SKM-1 (cell line): ENCODE results near the gene TNFRSF9.
"Not testable (repeated sequence)": the region's sequence is repeated elsewhere in the genome, so short reads cannot be mapped to it uniquely, and the experiment has no call there.

Source experiments
- DNase-seq: peaks from one replicate; lab custom pipeline; 2025; ENCODE audit not compliant: unreplicated experiment; lab: John Stamatoyannopoulos, UW

The TNFRSF9 gene

GRCh38 chr1:7961216-7962013 lies 20.8 kb upstream of the TNFRSF9 start, which contains the start of gene PARK7:
PARK7 (plus strand) TSS chr1:7961711; CDS start chr1:7962786, 1,075 bp downstream.
- peak; percentile 98 for DNase-seq

- no peak for DNase-seq
Observed at GRCh38 chr1:7960867-7961215, 20.2 kb upstream of the TNFRSF9 start.

GRCh38 chr1:7960165-7960564 lies 19.5 kb upstream of the TNFRSF9 start:
- DNase-seq, result no peak

- no peak for DNase-seq
Observed at GRCh38 chr1:7956218-7957032, 15.8 kb upstream of the TNFRSF9 start.

GRCh38 chr1:7954683-7955082 lies 14.0 kb upstream of the TNFRSF9 start:
- DNase-seq, result no peak

GRCh38 chr1:7953850-7954609 lies 13.4 kb upstream of the TNFRSF9 start:
- peak; percentile 82 for DNase-seq

GRCh38 chr1:7952791-7953190 lies 12.2 kb upstream of the TNFRSF9 start:
- not testable (repeated sequence) for DNase-seq

GRCh38 chr1:7948960-7949359 lies 8.3 kb upstream of the TNFRSF9 start:
- DNase-seq, result no peak

- no peak for DNase-seq
Observed at GRCh38 chr1:7943251-7943650, 2.6 kb upstream of the TNFRSF9 start.

GRCh38 chr1:7942214-7942921 lies 1.7 kb upstream of the TNFRSF9 start:
- DNase-seq, result peak; percentile 92

GRCh38 chr1:7941437-7941793 lies 776 bp upstream of the TNFRSF9 start:
- no peak for DNase-seq

- DNase-seq, result no peak
Observed at GRCh38 chr1:7940034-7940433, 605 bp downstream of the TNFRSF9 start.

- no peak for DNase-seq
Observed at GRCh38 chr1:7938070-7938469, 2.6 kb downstream of the TNFRSF9 start.

GRCh38 chr1:7932524-7933138 lies 8.0 kb downstream of the TNFRSF9 start:
- DNase-seq, result no peak

GRCh38 chr1:7931446-7931812 lies 9.2 kb downstream of the TNFRSF9 start:
- no peak for DNase-seq

GRCh38 chr1:7930645-7931445 lies 9.8 kb downstream of the TNFRSF9 start:
- DNase-seq, result no peak

- DNase-seq, result no peak
Observed at GRCh38 chr1:7929637-7930036, 11.0 kb downstream of the TNFRSF9 start.

- DNase-seq, result no peak
Observed at GRCh38 chr1:7928247-7928646, 12.4 kb downstream of the TNFRSF9 start.

- not testable (repeated sequence) for DNase-seq
Observed at GRCh38 chr1:7927061-7927460, 13.6 kb downstream of the TNFRSF9 start.

- DNase-seq, result no peak
Observed at GRCh38 chr1:7922301-7922700, 18.3 kb downstream of the TNFRSF9 start.
